MM.1S (cell line): Measurements from ENCODE around the gene UBAC2.

ENCODE experiments used
- CTCF ChIP-seq: fragments of 300-600 bp; sonication (generic); IDR thresholded peaks from 2 replicates; pipeline ENCODE4 v1.5.1; 2016; ENCODE audit warnings: antibody characterized with exemption, low read length, mixed read lengths
- EZH2 ChIP-seq: fragments of 300-600 bp; sonication (generic); optimal IDR thresholded peaks from 2 replicates; pipeline ENCODE3; 2017; ENCODE audit warnings: low read depth, mild to moderate bottlenecking, antibody characterized with exemption, low read length, mixed read lengths
- EZH2phosphoT487 ChIP-seq: fragments of 300-600 bp; sonication (generic); IDR thresholded peaks from 2 replicates; pipeline ENCODE4 v1.6.1; 2018; ENCODE audit warnings: antibody characterized with exemption, low read length

- no peak for TF ChIP-seq CTCF
- no peak for TF ChIP-seq EZH2phosphoT487
- TF ChIP-seq EZH2: no peak
These were observed 191.9 kb downstream of the UBAC2 start for GRCh38 chr13:99392470-99393135.
